22Rv1 (cell line): Measurements from ENCODE around the gene CCDC187.
A peak's percentile ranks its signal among the peaks of the same experiment; 100 is the strongest.

Experiments used
- CTCF ChIP-seq: fragments of 450-650 bp; IDR thresholded peaks from 2 replicates; pipeline ENCODE4 v1.5.1; 2017; ENCODE audit warnings: mild to moderate bottlenecking
- ZFX ChIP-seq: fragments of 450-650 bp; IDR thresholded peaks from 2 replicates; pipeline ENCODE4 v1.6.1; 2017; ENCODE audit warnings: antibody characterized with exemption, borderline replicate concordance

- TF ChIP-seq CTCF = 0 out of 2 replicates have a peak, but pooled peaks have one; percentile 5
- no peak for TF ChIP-seq ZFX
These were observed 47.7 kb downstream of the CCDC187 start for GRCh38 chr9:136255896-136256890.
